Endothelial cell of umbilical vein (primary cell): ENCODE results near the gene MEP1B.

ENCODE experiments used
- CTCF ChIP-seq, 2 donors: IDR thresholded peaks; 1 replicate in 1 of 2; 2 replicates in 1 of 2; pipeline ENCODE4 v1.5.1; 2011; ENCODE audit warnings: low read length in 2 of 2, mild to moderate bottlenecking in 2 of 2, moderate library complexity in 2 of 2, control low read depth in 1 of 2, inconsistent platforms in 1 of 2, low read depth in 1 of 2; ENCODE audit not compliant: insufficient read depth in 1 of 2; ENCODE audit errors: extremely low read depth in 1 of 2
- MAX ChIP-seq: IDR thresholded peaks from 2 replicates; pipeline ENCODE4 v1.6.1; 2011; ENCODE audit not compliant: insufficient read depth, insufficient read length
- POLR2A ChIP-seq: IDR thresholded peaks from 2 replicates; pipeline ENCODE4 v1.6.1; 2012; ENCODE audit warnings: low read depth, mild to moderate bottlenecking, control low read depth, low read length

- TF ChIP-seq CTCF (IDR thresholded peaks at IDR 0.05; ENCODE audit: extremely low read depth in 1 of 2, insufficient read depth in 1 of 2, low read depth in 1 of 2, low read length in 2 of 2) = no peak
- TF ChIP-seq MAX = no peak
- no peak for TF ChIP-seq POLR2A
Observed at GRCh38 chr18:32157580-32157979, 32.3 kb upstream of the MEP1B start.
